HG03039 (cell line): ENCODE results near the gene ZFPM1.
"Not testable (repeated sequence)": the region's sequence is repeated elsewhere in the genome, so short reads cannot be mapped to it uniquely, and the experiment has no call there.

Source experiments
- ATAC-seq: cut with Tn5 transposase; IDR thresholded peaks from one replicate; pipeline ENCODE4 v1.9.1; 2021; ENCODE audit warnings: mild to moderate bottlenecking, moderate library complexity; ENCODE audit not compliant: unreplicated experiment

The ZFPM1 gene

GRCh38 chr16:88453217-88453531, at the start of gene ZFPM1:
Gene ZFPM1, plus strand, starts transcription at chr16:88453280. Its CDS starts 359 bp downstream, at chr16:88453639.
- peak; percentile 45 for ATAC-seq

GRCh38 chr16:88403794-88404581, 49.1 kb upstream of the ZFPM1 start:
- ATAC-seq, result no peak

DNA sequence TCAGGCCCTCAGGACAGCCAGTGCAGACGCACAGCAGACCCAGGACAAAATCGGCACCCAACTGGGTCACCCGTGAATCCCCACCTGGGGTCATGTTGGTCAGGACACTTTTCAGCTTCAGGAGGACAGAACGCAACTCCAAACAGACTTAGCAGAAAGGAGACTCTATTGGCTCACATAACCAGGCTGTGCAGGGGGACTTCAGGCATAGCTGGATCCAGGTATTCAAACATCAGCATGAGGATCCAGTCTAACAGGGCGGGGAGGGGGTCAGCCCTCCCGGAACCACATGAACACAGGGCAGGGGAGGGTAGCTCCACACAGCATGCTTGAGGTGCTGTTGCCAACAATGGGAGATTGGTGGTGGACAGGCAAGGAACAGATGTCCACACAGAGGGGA, 48.3 kb upstream of the ZFPM1 start:
- no peak for ATAC-seq

GRCh38 chr16:88405216-88406060, 47.6 kb upstream of the ZFPM1 start:
- ATAC-seq, result no peak

DNA sequence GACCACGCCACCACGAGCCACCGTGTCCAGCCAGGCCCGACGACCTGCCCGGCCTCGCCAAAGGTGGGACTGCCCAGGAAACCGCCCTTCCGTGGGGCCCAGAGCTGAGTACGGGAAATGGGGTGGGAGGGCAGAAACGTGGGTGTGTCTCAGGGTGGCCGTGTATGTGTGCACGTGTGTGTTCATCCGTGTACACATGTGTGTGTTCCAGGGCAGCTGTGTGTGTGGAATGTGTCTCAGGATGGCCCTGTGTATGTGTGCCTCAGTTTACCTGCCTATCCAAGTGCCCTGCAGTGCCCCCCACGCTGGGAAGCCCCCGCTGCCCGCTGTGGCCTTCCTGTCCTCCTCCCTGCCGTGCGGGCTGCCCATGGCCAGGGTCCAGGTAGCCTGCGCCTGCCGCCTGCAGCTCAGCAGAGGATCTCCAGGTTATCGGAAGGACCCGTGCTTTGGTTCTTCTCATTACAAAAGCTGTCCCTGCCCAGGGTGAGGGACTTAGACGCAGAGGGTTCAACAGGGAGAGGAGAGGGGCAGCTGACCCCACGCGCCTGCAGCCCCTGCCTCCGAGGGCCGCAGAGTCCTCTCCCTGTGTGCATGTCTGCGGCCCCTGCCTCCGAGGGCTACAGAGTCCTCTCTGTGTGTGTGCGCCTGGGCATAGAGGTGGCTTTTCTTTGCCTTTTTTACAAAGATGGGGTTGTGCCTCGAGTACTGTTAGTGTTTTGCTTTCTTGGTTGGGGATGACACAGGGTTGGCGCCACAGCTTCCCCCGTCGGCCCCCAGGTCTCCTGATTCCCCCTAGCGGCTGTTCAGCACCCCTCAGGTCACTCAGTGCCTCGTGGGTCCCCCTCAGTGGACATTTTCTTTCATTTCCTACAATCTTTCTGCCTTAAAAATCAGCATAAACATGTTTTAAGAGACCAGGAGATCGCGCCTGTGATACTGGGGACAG, 46.7 kb upstream of the ZFPM1 start:
- no peak for ATAC-seq

DNA sequence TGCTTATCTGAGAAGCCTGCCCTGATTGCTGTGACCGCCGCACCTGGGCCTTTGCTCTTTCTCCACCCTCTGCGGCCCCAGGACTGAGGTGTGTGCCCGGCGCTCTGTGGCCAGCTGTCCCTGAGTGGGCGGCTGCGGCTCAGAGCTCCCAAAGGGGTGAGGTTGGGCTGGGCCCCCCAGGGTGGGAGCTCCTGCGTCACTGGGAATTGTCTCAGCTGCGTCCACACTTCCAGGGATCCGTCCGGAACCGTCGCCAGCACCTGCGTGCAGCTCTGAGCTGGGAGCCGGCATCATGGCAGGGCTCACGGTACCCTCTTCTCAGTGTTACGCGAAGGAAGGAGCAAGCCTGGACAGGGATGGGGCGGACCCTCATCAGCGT, 46.0 kb upstream of the ZFPM1 start:
- no peak for ATAC-seq

GRCh38 chr16:88407807-88408206, 45.3 kb upstream of the ZFPM1 start:
- ATAC-seq, result no peak

DNA sequence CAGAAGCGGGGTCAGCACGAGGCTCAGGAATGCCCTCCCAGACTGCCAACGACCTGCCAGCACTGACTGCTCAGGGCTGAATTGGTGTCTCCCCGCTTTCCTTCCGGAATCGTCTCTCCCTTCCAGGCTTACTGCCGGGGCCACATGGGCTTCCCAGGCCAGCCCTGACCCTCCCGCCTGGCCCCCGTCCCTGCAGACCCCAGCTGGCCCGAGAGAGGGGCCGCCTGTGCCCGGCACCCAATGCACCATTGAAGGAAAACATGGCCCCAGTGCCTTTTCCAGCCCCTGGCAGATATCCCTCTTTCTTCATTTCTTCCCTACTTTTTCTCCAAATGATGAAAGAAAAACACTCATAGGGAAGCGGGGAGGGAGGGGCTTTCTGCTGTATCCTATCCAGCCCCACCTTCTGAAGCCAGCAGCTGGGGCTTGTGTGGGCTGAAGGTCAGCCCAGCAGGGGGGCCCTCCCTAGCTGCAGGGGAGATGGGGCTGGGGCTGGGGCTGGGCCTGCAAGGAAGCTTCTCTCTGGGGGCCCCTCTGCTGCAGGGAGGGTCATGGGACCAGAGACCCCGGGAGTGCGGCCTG, 44.4 kb upstream of the ZFPM1 start:
- ATAC-seq, result no peak

- no peak for ATAC-seq
Observed at GRCh38 chr16:88409296-88410065, 43.6 kb upstream of the ZFPM1 start.

DNA sequence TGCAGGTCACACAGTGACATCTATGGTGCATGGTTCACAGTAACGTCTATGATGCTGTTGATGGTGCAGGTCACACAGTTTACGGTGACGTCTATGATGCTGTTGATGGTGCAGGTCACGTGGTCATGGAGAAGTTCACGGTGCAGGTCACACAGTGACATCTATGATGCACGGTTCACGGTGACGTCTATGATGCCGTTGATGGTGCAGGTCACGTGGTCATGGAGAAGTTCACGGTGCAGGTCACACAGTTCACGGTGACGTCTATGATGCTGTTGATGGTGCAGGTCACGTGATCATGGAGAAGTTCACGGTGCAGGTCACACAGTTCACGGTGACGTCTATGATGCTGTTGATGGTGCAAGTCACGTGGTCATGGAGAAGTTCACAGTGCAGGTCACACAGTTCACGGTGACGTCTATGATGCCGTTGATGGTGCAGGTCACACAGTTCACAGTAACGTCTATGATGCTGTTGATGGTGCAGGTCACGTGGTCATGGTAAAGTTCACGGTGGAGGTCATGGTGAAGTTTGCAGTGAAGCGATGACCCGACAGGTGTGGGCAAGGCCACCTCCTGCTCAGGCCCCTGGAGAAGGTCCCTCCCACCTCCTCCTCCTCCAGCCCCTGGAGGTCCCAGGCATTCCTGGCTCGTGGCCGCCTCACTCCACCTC, 42.6 kb upstream of the ZFPM1 start:
- ATAC-seq, result not testable (repeated sequence)

DNA sequence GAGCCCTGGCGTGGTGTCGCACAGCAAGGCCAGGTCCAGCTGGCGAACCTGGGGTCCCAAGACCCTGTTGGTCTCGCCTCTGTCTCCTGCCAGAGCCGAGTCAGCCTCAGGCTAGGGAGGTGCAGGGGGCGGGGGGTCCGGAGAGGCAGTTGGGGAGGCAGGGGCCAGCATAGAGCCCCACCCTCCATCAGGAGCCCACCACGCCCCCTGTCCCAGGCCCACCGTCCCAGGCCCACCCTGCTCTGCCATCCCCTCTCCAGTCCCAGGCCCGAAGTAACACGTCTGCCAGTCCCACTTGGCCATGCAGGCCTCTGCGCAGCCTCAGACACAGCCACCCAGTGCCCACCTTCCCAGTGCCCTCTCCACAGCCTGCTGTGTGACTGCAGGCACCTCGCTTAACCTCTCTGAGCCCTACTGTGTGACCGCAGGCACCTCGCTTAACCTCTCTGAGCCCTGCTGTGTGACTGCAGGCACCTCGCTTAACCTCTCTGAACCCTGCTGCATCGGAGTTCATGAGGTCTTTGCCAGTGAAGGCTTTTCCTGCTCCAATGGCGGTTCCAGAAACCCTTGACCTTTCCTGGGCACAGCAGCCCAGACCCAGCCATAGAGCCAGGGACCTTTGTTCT, 41.0 kb upstream of the ZFPM1 start:
- no peak for ATAC-seq

DNA sequence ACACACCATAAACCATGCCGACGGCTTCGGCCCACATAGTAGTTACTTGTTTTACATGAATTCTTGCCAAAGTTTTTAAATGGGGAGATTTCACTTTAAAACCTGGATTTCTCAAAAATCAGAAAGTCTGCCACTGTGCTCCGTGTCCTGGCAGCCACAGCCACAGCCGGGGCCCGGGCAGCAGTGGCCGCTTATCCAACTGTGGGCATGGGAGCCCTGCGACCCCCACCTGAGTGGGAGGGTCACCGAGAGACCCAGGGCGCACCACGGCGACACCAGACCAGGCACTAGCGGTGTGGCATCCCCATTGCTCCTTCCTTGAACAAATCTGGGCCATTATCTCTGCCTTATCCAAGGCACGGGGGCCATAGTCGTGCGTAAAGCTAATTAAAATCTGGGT, 40.3 kb upstream of the ZFPM1 start:
- no peak for ATAC-seq

DNA sequence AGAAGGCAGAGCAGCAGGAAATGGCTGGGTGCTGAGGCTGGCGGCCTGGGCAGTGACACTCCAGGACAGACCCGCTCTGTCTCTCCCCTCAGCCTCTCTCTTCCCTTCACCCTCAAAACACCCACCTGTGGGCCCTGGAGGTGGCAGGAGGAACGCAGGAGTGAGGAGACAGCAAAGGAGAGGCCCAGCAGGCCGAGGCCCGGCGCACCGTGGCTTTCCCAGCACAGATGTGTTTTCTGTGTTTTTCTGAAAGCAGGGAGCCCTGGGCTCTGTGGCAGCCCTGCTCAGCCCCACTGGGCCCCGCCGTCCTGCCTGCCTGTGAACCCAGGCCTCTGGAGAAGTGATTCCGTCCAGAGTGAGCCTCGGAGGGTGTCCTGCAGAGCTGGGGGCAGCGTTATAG, 39.8 kb upstream of the ZFPM1 start:
- ATAC-seq, result no peak

- ATAC-seq, result no peak
Observed at GRCh38 chr16:88413631-88414030, 39.4 kb upstream of the ZFPM1 start.

GRCh38 chr16:88414521-88415380, 38.3 kb upstream of the ZFPM1 start:
- ATAC-seq, result no peak

GRCh38 chr16:88415381-88415705, 37.7 kb upstream of the ZFPM1 start:
- no peak for ATAC-seq

DNA sequence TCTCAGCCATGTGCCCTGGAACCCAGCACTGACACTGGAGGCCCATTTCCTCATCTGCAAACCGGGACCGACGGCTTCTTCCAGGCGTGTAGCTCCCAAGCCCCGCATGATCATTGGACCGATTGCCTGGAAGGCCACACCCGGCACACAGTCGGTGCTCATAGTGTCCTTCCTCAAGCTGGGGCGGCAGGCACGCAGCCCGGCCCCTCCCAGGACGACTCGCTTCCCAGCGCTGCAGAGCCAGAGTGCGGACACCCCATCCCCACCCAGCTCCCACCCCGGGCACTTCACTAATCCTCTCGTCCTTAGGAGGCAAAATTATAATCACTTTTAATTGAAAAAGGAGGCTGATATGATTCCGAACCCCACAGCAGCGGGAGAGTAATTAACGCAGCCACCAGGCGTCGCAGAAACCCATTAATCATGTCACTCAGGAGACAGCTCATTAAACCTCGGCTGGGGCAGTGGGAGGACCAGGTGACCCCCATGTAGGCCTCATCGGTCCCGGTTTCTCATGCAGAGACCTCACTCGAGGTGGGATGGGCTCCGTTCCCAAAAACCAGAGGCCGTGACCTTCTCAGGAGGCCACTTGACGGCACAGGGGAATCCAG, 37.3 kb upstream of the ZFPM1 start:
- ATAC-seq, result no peak

- ATAC-seq, result no peak
Observed at GRCh38 chr16:88416686-88417085, 36.4 kb upstream of the ZFPM1 start.
